ENCODE results near the gene TM7SF2.

GRCh38 chr11:65077451-65077850, 34.2 kb upstream of the TM7SF2 start:
- TF ChIP-seq CTCF (IDR thresholded peaks at IDR 0.05; ENCODE audit: low read depth, low read length) (no peak), EZH2phosphoT487 (IDR thresholded peaks at IDR 0.05; ENCODE audit: low read depth) (no peak)

Data from OCI-LY3 (cell line).